Fibroblast of lung (primary cell): ENCODE data around the gene PAX2. TPM values are rescaled to one million over a fixed set of nuclear protein-coding genes. Genes with fewer than 3 reads are reported as not detected.

ENCODE experiments used
- DNase-seq, 2 donors: peaks; one replicate each; pipeline versions ENCODE4 v3.0.0 to v3.0.0-alpha.2; 2010; ENCODE audit warnings: low read depth in 2 of 2
- H2AFZ ChIP-seq: 2 replicates; pipeline ENCODE4 v1.5.1; 2012; ENCODE audit warnings: low read length, control low read depth, inconsistent platforms
- H3K27ac ChIP-seq: 2 replicates; pipeline ENCODE4 v1.5.1; 2011; ENCODE audit warnings: low read length, control low read depth; ENCODE audit not compliant: insufficient read depth
- H3K27me3 ChIP-seq: 2 replicates; pipeline ENCODE4 v1.5.1; 2011; ENCODE audit warnings: mild to moderate bottlenecking, low read length; ENCODE audit not compliant: control insufficient read depth, insufficient read depth
- H3K36me3 ChIP-seq: 2 replicates; pipeline ENCODE4 v1.5.1; 2011; ENCODE audit warnings: low read length; ENCODE audit not compliant: control insufficient read depth, insufficient read depth
- H3K4me1 ChIP-seq: 2 replicates; pipeline ENCODE4 v1.5.1; 2011; ENCODE audit warnings: low read length; ENCODE audit not compliant: control insufficient read depth, insufficient read depth; ENCODE audit errors: extremely low read depth
- H3K4me2 ChIP-seq: 2 replicates; pipeline ENCODE4 v1.5.1; 2011; ENCODE audit warnings: low read length, control low read depth; ENCODE audit not compliant: insufficient read depth; ENCODE audit errors: extremely low read depth
- H3K4me3 ChIP-seq, 4 experiments: fragments of 200-600 bp in 1 of 4; sonication (generic) in 1 of 4; replicated peaks in 1 of 4; 2 replicates each; pipeline ENCODE4 v1.5.1; 2011 to 2016; ENCODE audit warnings: low read length in 4 of 4, low read depth in 3 of 4, mild to moderate bottlenecking in 3 of 4, control low read depth in 2 of 4, inconsistent platforms in 1 of 4, mixed read lengths in 1 of 4; ENCODE audit not compliant: insufficient read depth in 1 of 4; ENCODE audit errors: control extremely low read depth in 1 of 4
- H3K79me2 ChIP-seq: 2 replicates; pipeline ENCODE4 v1.5.1; 2012; ENCODE audit warnings: mild to moderate bottlenecking, low read length, inconsistent platforms; ENCODE audit not compliant: control insufficient read depth, insufficient read depth
- H3K9ac ChIP-seq: 2 replicates; pipeline ENCODE4 v1.5.1; 2011; ENCODE audit warnings: mild to moderate bottlenecking, low read length, control low read depth; ENCODE audit not compliant: insufficient read depth
- H3K9me3 ChIP-seq: 2 replicates; pipeline ENCODE4 v1.5.1; 2012; ENCODE audit warnings: low read depth, low read length; ENCODE audit not compliant: control insufficient read depth, insufficient read depth
- H4K20me1 ChIP-seq: 2 replicates; pipeline ENCODE4 v1.5.1; 2011; ENCODE audit warnings: low read length; ENCODE audit not compliant: control insufficient read depth, insufficient read depth; ENCODE audit errors: extremely low read depth
- CTCF ChIP-seq, 2 donors: IDR thresholded peaks in 1 of 2; conservative IDR thresholded peaks in 1 of 2; 1 replicate in 1 of 2; 2 replicates in 1 of 2; pipeline ENCODE4 v1.5.1; 2011 to 2012; ENCODE audit warnings: low read length in 2 of 2, control low read depth in 1 of 2, inconsistent platforms in 1 of 2, low read depth in 1 of 2, mild to moderate bottlenecking in 1 of 2
- EZH2 ChIP-seq: IDR thresholded peaks from 2 replicates; pipeline ENCODE4 v1.5.1; 2012; ENCODE audit warnings: low read length, control low read depth, mild to moderate bottlenecking; ENCODE audit errors: missing control alignments
- polyA plus RNA-seq, 2 donors: library from polyadenylated mRNA; depleted of rRNA in 1 of 2; stranded (reverse) in 1 of 2; unstranded in 1 of 2; fragments of >200 nt; gene quantifications; 2 replicates each; pipeline ENCODE4 v1.2.1, GENCODE V29; 2011 to 2012; ENCODE audit warnings: missing spikeins in 1 of 2
- total RNA-seq: library from RNA; depleted of rRNA; stranded (reverse); fragments of >200 nt; gene quantifications from 2 replicates; pipeline ENCODE4 v1.2.1, GENCODE V29; 2014

The PAX2 gene
- total and polyA plus RNA-seq, 2 donors (not counting 1 experiment from before 2014, with no cell fraction given) = not detected

GRCh38 chr10:100808876-100809275, 63.5 kb downstream of the PAX2 start:
- no peak overlapping the region for H3K27ac ChIP-seq
- H3K36me3 ChIP-seq = no peaks in the 10 kb centered on the region
- no peak overlapping the region for H3K9ac ChIP-seq
- no peak overlapping the region for H3K4me3 ChIP-seq
- H3K27me3 ChIP-seq = peaks cover 21% of the 10 kb centered on the region
- H3K9me3 ChIP-seq = no peaks in the 10 kb centered on the region
- no peaks in the 10 kb centered on the region for H3K79me2 ChIP-seq
- no peaks in the 10 kb centered on the region for H3K4me1 ChIP-seq
- no peak overlapping the region for H3K4me2 ChIP-seq
- no peak for DNase-seq
- H2AFZ ChIP-seq = no peak overlapping the region
- H4K20me1 ChIP-seq = no peaks in the 10 kb centered on the region
- no peak for TF ChIP-seq CTCF (conservative IDR thresholded peaks at IDR 0.05 in 1 of 2, IDR thresholded peaks at IDR 0.05 in 1 of 2; ENCODE audit: low read depth in 1 of 2, low read length in 2 of 2)
- no peak for TF ChIP-seq EZH2

GRCh38 chr10:100810091-100810834, 64.9 kb downstream of the PAX2 start:
- peaks cover 25% of the 10 kb centered on the region for H3K27me3 ChIP-seq
- H3K4me3 ChIP-seq = no peak overlapping the region
- H3K36me3 ChIP-seq = no peaks in the 10 kb centered on the region
- H3K9ac ChIP-seq = no peak overlapping the region
- no peaks in the 10 kb centered on the region for H3K79me2 ChIP-seq
- no peak for DNase-seq
- no peak for TF ChIP-seq EZH2
- TF ChIP-seq CTCF (conservative IDR thresholded peaks at IDR 0.05 in 1 of 2, IDR thresholded peaks at IDR 0.05 in 1 of 2; ENCODE audit: low read depth in 1 of 2, low read length in 2 of 2) = no peak
- H2AFZ ChIP-seq = no peak overlapping the region
- no peaks in the 10 kb centered on the region for H3K9me3 ChIP-seq
- H3K4me1 ChIP-seq = no peaks in the 10 kb centered on the region
- H3K27ac ChIP-seq = no peak overlapping the region
- no peaks in the 10 kb centered on the region for H4K20me1 ChIP-seq
- no peak overlapping the region for H3K4me2 ChIP-seq

GRCh38 chr10:100810835-100811116, 65.4 kb downstream of the PAX2 start:
- Histone ChIP-seq H3K27ac (no peak overlapping the region), H3K79me2 (no peaks in the 10 kb centered on the region), H3K36me3 (no peaks in the 10 kb centered on the region), H3K27me3 (peaks cover 28% of the 10 kb centered on the region), H3K9ac (no peak overlapping the region), H3K4me2 (no peak overlapping the region), H2AFZ (no peak overlapping the region), H4K20me1 (no peaks in the 10 kb centered on the region), H3K4me1 (no peaks in the 10 kb centered on the region), H3K9me3 (no peaks in the 10 kb centered on the region), H3K4me3 (no peak overlapping the region)
- TF ChIP-seq CTCF (conservative IDR thresholded peaks at IDR 0.05 in 1 of 2, IDR thresholded peaks at IDR 0.05 in 1 of 2; ENCODE audit: low read depth in 1 of 2, low read length in 2 of 2) (no peak), EZH2 (no peak)
- no peak for DNase-seq
